Neutrophil (primary cell): Measurements from ENCODE around the gene TMCC1.

Source experiments
- H3K27ac ChIP-seq: fragments of 200-600 bp; sonication (generic); 2 replicates; pipeline ENCODE4 v1.5.1; 2016; ENCODE audit warnings: mild to moderate bottlenecking, moderate library complexity
- H3K27me3 ChIP-seq: fragments of 200-600 bp; sonication (generic); 2 replicates; pipeline ENCODE4 v1.6.0; 2016; ENCODE audit warnings: mild to moderate bottlenecking
- H3K36me3 ChIP-seq: fragments of 200-600 bp; sonication (generic); 2 replicates; pipeline ENCODE4 v1.5.1; 2017
- H3K4me1 ChIP-seq, 2 experiments: fragments of 200-600 bp in 1 of 2; sonication (generic) in 1 of 2; 1 replicate in 1 of 2; 2 replicates in 1 of 2; pipeline versions ENCODE4 v1.5.1 to v1.6.1; 2013 to 2016; ENCODE audit warnings: low read depth in 1 of 2, low read length in 1 of 2, mild to moderate bottlenecking in 1 of 2, moderate library complexity in 1 of 2; ENCODE audit not compliant: control insufficient read depth in 1 of 2, insufficient read depth in 1 of 2
- H3K4me3 ChIP-seq, 2 experiments: fragments of 200-600 bp in 1 of 2; sonication (generic) in 1 of 2; 1 replicate in 1 of 2; 2 replicates in 1 of 2; pipeline ENCODE4 v1.5.1; 2013 to 2016; ENCODE audit warnings: low read depth in 1 of 2, low read length in 1 of 2, mild to moderate bottlenecking in 1 of 2, moderate library complexity in 1 of 2
- H3K9me3 ChIP-seq: fragments of 200-600 bp; sonication (generic); 2 replicates; pipeline ENCODE4 v1.5.1; 2016
- CTCF ChIP-seq: fragments of 200-600 bp; sonication (generic); IDR thresholded peaks from 2 replicates; pipeline ENCODE4 v1.5.1; 2016; ENCODE audit warnings: antibody characterized with exemption

The TMCC1 gene

GRCh38 chr3:129638481-129638880, 255.0 kb downstream of the TMCC1 start:
- no peaks in the 10 kb centered on the region for H3K9me3 ChIP-seq
- no peak overlapping the region for H3K4me3 ChIP-seq
- H3K27ac ChIP-seq = no peak overlapping the region
- TF ChIP-seq CTCF = no peak
- H3K36me3 ChIP-seq = no peaks in the 10 kb centered on the region
- no peaks in the 10 kb centered on the region for H3K4me1 ChIP-seq
- no peaks in the 10 kb centered on the region for H3K27me3 ChIP-seq

GRCh38 chr3:129636082-129636481, 257.4 kb downstream of the TMCC1 start:
- Histone ChIP-seq H3K36me3 (no peaks in the 10 kb centered on the region), H3K4me1 (no peaks in the 10 kb centered on the region), H3K4me3 (no peak overlapping the region), H3K27me3 (no peaks in the 10 kb centered on the region), H3K27ac (no peak overlapping the region), H3K9me3 (no peaks in the 10 kb centered on the region)
- TF ChIP-seq CTCF = no peak

- Histone ChIP-seq H3K9me3 (no peaks in the 10 kb centered on the region), H3K36me3 (no peaks in the 10 kb centered on the region), H3K4me1 (no peaks in the 10 kb centered on the region), H3K27ac (no peak overlapping the region), H3K27me3 (no peaks in the 10 kb centered on the region), H3K4me3 (no peak overlapping the region)
- TF ChIP-seq CTCF = no peak
Observed at GRCh38 chr3:129635656-129636055, 257.9 kb downstream of the TMCC1 start.

GRCh38 chr3:129633751-129634481, 259.6 kb downstream of the TMCC1 start:
- Histone ChIP-seq H3K27ac (no peak overlapping the region), H3K9me3 (no peaks in the 10 kb centered on the region), H3K36me3 (no peaks in the 10 kb centered on the region), H3K4me1 (no peaks in the 10 kb centered on the region), H3K4me3 (no peak overlapping the region), H3K27me3 (peaks cover 4% of the 10 kb centered on the region)
- no peak for TF ChIP-seq CTCF

GRCh38 chr3:129632977-129633376, 260.5 kb downstream of the TMCC1 start:
- no peak for TF ChIP-seq CTCF
- H3K4me1 ChIP-seq = peaks cover 3% of the 10 kb centered on the region in 2 experiments
- no peaks in the 10 kb centered on the region for H3K9me3 ChIP-seq
- H3K36me3 ChIP-seq = no peaks in the 10 kb centered on the region
- peaks cover 13% of the 10 kb centered on the region for H3K27me3 ChIP-seq
- H3K4me3 ChIP-seq = no peak overlapping the region
- no peak overlapping the region for H3K27ac ChIP-seq
